IMR-90 (cell line): Measurements from ENCODE around the gene IL36B. TPM values are rescaled to one million over a fixed set of nuclear protein-coding genes. Genes with fewer than 3 reads are reported as not detected.

Source experiments
- ATAC-seq: fragments of 200-7000 bp; cut with Tn5 transposase; 2 replicates; pipeline ENCODE4 v1.9.1; 2020; ENCODE audit warnings: low read depth, mild to moderate bottlenecking, moderate library complexity
- BruUV-seq: library from RNA; stranded (reverse); fragments of 400-500 nt; replicated peaks from 2 replicates; lab custom pipeline; 2021; lab: Mats Ljungman, UMichigan
- CTCF ChIA-PET: fragments of 300-600 bp; formaldehyde crosslinking; extraction: SDS; loops from one replicate; lab custom pipeline; 2021; ENCODE audit warnings: antibody characterized with exemption; lab: Yijun Ruan, JAX
- POLR2A ChIA-PET: fragments of 300-600 bp; sonication (Branson Sonifier 250); formaldehyde crosslinking; loops from one replicate; lab custom pipeline; 2022; ENCODE audit warnings: antibody characterized with exemption; ENCODE audit not compliant: unreplicated experiment; lab: Charles Lee
- DNase-seq: peaks from one replicate; pipeline ENCODE4 v3.0.0; 2013
- H2AFZ ChIP-seq: replicated peaks from 2 replicates; pipeline ENCODE3; 2013; ENCODE audit warnings: low read length, mild to moderate bottlenecking; ENCODE audit not compliant: poor library complexity
- H2AK5ac ChIP-seq: 2 replicates; pipeline ENCODE4 v1.6.1; 2013; ENCODE audit warnings: low read depth, low read length, inconsistent platforms
- H2AK9ac ChIP-seq: replicated peaks from 2 replicates; pipeline ENCODE3; 2013; ENCODE audit warnings: mild to moderate bottlenecking, low read depth, low read length, moderate library complexity; ENCODE audit not compliant: poor library complexity
- H2BK120ac ChIP-seq: 2 replicates; pipeline ENCODE4 v1.6.1; 2013; ENCODE audit warnings: low read depth, low read length, inconsistent platforms
- H2BK15ac ChIP-seq: 3 replicates; pipeline ENCODE4 v1.6.1; 2013; ENCODE audit warnings: low read depth, low read length, inconsistent platforms
- H2BK20ac ChIP-seq: 2 replicates; pipeline ENCODE4 v1.6.1; 2013; ENCODE audit warnings: low read depth, mild to moderate bottlenecking, inconsistent platforms, low read length, moderate library complexity
- H2BK5ac ChIP-seq: 2 replicates; pipeline ENCODE4 v1.6.1; 2013; ENCODE audit warnings: mild to moderate bottlenecking, low read depth, low read length, inconsistent platforms; ENCODE audit not compliant: poor library complexity, severe bottlenecking
- H3K14ac ChIP-seq: replicated peaks from 2 replicates; pipeline ENCODE4 v1.6.1; 2013; ENCODE audit warnings: low read depth, low read length, inconsistent platforms
- H3K18ac ChIP-seq: 2 replicates; pipeline ENCODE4 v1.6.1; 2013; ENCODE audit warnings: low read depth, low read length, control low read depth
- H3K23ac ChIP-seq: 2 replicates; pipeline ENCODE4 v1.6.1; 2013; ENCODE audit warnings: low read depth, low read length, inconsistent platforms
- H3K27ac ChIP-seq: 2 replicates; pipeline ENCODE4 v1.5.1; 2013; ENCODE audit warnings: mild to moderate bottlenecking, control low read depth, low read length; ENCODE audit not compliant: insufficient read depth
- H3K27me3 ChIP-seq: 2 replicates; pipeline ENCODE4 v1.6.1; 2013; ENCODE audit warnings: low read length; ENCODE audit not compliant: control insufficient read depth, insufficient read depth
- H3K36me3 ChIP-seq: 2 replicates; pipeline ENCODE4 v1.6.1; 2013; ENCODE audit warnings: low read length, mixed read lengths; ENCODE audit not compliant: control insufficient read depth, insufficient read depth
- H3K4ac ChIP-seq: 2 replicates; pipeline ENCODE4 v1.6.1; 2013; ENCODE audit warnings: low read depth, low read length, inconsistent platforms
- H3K4me1 ChIP-seq: 2 replicates; pipeline ENCODE4 v1.6.1; 2013; ENCODE audit warnings: low read length, mixed read lengths; ENCODE audit not compliant: control insufficient read depth, insufficient read depth
- H3K4me2 ChIP-seq: 2 replicates; pipeline ENCODE4 v1.6.1; 2013; ENCODE audit warnings: low read depth, mild to moderate bottlenecking, control low read depth, low read length, moderate library complexity
- H3K4me3 ChIP-seq: 2 replicates; pipeline ENCODE4 v1.5.1; 2013; ENCODE audit warnings: low read depth, mild to moderate bottlenecking, control low read depth, low read length, moderate library complexity; ENCODE audit not compliant: insufficient read depth
- H3K56ac ChIP-seq: 2 replicates; pipeline ENCODE4 v1.6.1; 2013; ENCODE audit warnings: low read length, inconsistent platforms; ENCODE audit not compliant: insufficient read depth; ENCODE audit errors: extremely low read depth
- H3K79me1 ChIP-seq, 2 experiments: 2 replicates each; pipeline ENCODE4 v1.6.1; 2013; ENCODE audit warnings: low read length in 2 of 2, inconsistent platforms in 1 of 2, low read depth in 1 of 2
- H3K9ac ChIP-seq: 2 replicates; pipeline ENCODE4 v1.6.1; 2013; ENCODE audit warnings: low read depth, low read length, control low read depth
- H3K9me1 ChIP-seq: 2 replicates; pipeline ENCODE4 v1.6.1; 2013; ENCODE audit warnings: low read length, inconsistent platforms; ENCODE audit not compliant: insufficient read depth
- H3K9me3 ChIP-seq: 2 replicates; pipeline ENCODE4 v1.6.1; 2013; ENCODE audit warnings: low read length; ENCODE audit not compliant: control insufficient read depth, insufficient read depth
- H4K20me1 ChIP-seq: 2 replicates; pipeline ENCODE4 v1.6.1; 2013; ENCODE audit warnings: low read length, inconsistent platforms; ENCODE audit not compliant: insufficient read depth
- H4K5ac ChIP-seq: 2 replicates; pipeline ENCODE4 v1.6.1; 2013; ENCODE audit warnings: mild to moderate bottlenecking, low read depth, low read length, control low read depth
- H4K8ac ChIP-seq, 2 experiments: 2 replicates each; pipeline ENCODE4 v1.6.1; 2013; ENCODE audit warnings: low read depth in 2 of 2, low read length in 2 of 2, control low read depth in 1 of 2, inconsistent platforms in 1 of 2
- H4K91ac ChIP-seq: 2 replicates; pipeline ENCODE4 v1.6.1; 2013; ENCODE audit warnings: low read depth, low read length, inconsistent platforms; ENCODE audit not compliant: insufficient read depth
- BHLHE40 ChIP-seq: fragments of 150-350 bp; IDR thresholded peaks from 2 replicates; pipeline ENCODE4 v1.6.1; 2016; ENCODE audit warnings: mild to moderate bottlenecking, low read depth, low read length
- CEBPB ChIP-seq: IDR thresholded peaks from 2 replicates; pipeline ENCODE4 v1.6.1; 2012; ENCODE audit warnings: low read depth, low read length, improper control_type of control experiment
- CHD1 ChIP-seq: IDR thresholded peaks from 2 replicates; pipeline ENCODE4 v1.6.1; 2012; ENCODE audit warnings: low read depth, low read length, improper control_type of control experiment
- FOS ChIP-seq: fragments of 150-350 bp; IDR thresholded peaks from 2 replicates; pipeline ENCODE4 v1.6.1; 2016; ENCODE audit warnings: low read depth, low read length
- MAFK ChIP-seq: IDR thresholded peaks from 2 replicates; pipeline ENCODE4 v1.6.1; 2012; ENCODE audit warnings: low read depth, low read length, improper control_type of control experiment
- MAZ ChIP-seq: IDR thresholded peaks from 2 replicates; pipeline ENCODE4 v1.6.1; 2012; ENCODE audit warnings: low read depth, mild to moderate bottlenecking, low read length, improper control_type of control experiment, moderate library complexity, borderline replicate concordance
- MXI1 ChIP-seq: IDR thresholded peaks from 2 replicates; pipeline ENCODE4 v1.6.1; 2012; ENCODE audit warnings: low read depth, mild to moderate bottlenecking, low read length, moderate library complexity, borderline replicate concordance
- NFE2L2 ChIP-seq: fragments of 150-350 bp; IDR thresholded peaks from 2 replicates; pipeline ENCODE4 v1.6.1; 2016; ENCODE audit warnings: low read depth, mild to moderate bottlenecking, low read length
- POLR2A ChIP-seq: IDR thresholded peaks from 2 replicates; pipeline ENCODE4 v1.6.1; 2012; ENCODE audit warnings: mild to moderate bottlenecking, low read depth, low read length
- RAD21 ChIP-seq: IDR thresholded peaks from 2 replicates; pipeline ENCODE4 v1.6.1; 2012; ENCODE audit warnings: low read length, improper control_type of control experiment
- RCOR1 ChIP-seq: IDR thresholded peaks from 2 replicates; pipeline ENCODE4 v1.6.1; 2012; ENCODE audit warnings: mild to moderate bottlenecking, low read length, improper control_type of control experiment; ENCODE audit not compliant: insufficient replicate concordance
- RFX5 ChIP-seq: IDR thresholded peaks from 2 replicates; pipeline ENCODE4 v1.8.0; 2012; ENCODE audit warnings: low read depth, mild to moderate bottlenecking, low read length, moderate library complexity
- SMC3 ChIP-seq: fragments of 150-350 bp; IDR thresholded peaks from 2 replicates; pipeline ENCODE4 v1.6.1; 2016; ENCODE audit warnings: low read depth, mild to moderate bottlenecking, antibody characterized with exemption, low read length, moderate library complexity
- WGBS, 2 experiments: methylation state at CpG; one replicate each; pipeline versions ENCODE4 v1.1.5 to v1.1.7; 2013; ENCODE audit warnings: missing lambda C conversion rate in 2 of 2; ENCODE audit not compliant: insufficient read length in 1 of 2; ENCODE audit errors: extremely low coverage in 2 of 2; 5-methylcytosine and 5-hydroxymethylcytosine counted together
- dilution Hi-C: fragments of 300-500 bp; cut with HindIII; formaldehyde crosslinking; loops from one replicate; pipeline ENCODE4 v1.14.3; 2018; ENCODE audit warnings: low sequenced_read_pairs; ENCODE audit not compliant: unreplicated experiment
- in situ Hi-C: fragments of 300-500 bp; cut with MboI; formaldehyde crosslinking; loops from 3 replicates; pipeline ENCODE4 v1.14.3; 2019; ENCODE audit warnings: low sequenced_read_pairs, inconsistent platforms, mixed read lengths
- intact Hi-C: fragments of 100-400 bp; cut with micrococcal nuclease; formaldehyde crosslinking; loops from 2 replicates; pipeline ENCODE4 v1.10.0; 2022
- polyA plus RNA-seq, 3 experiments: library from polyadenylated mRNA; depleted of rRNA; stranded (reverse); fragments of >200 nt; gene quantifications; 2 replicates each; pipeline ENCODE4 v1.2.3, GENCODE V29; 2012; ENCODE audit warnings: low replicate concordance in 1 of 3
- total RNA-seq: library from RNA; depleted of rRNA; stranded (reverse); fragments of >200 nt; gene quantifications from 2 replicates; pipeline ENCODE4 v1.2.3, GENCODE V29; 2012
- TF ChIP-seq, protein P1 (sequence below): fragments of 150-350 bp; IDR thresholded peaks from 2 replicates; pipeline ENCODE4 v1.6.1; 2017; ENCODE audit warnings: mild to moderate bottlenecking, antibody characterized with exemption, low read length, low read depth
- TF ChIP-seq, protein P2 (sequence below): conservative IDR thresholded peaks from 2 replicates; pipeline ENCODE4 v1.5.1; 2012; ENCODE audit warnings: mild to moderate bottlenecking, low read depth, low read length, improper control_type of control experiment
- TF ChIP-seq, protein P3 (sequence below): fragments of 150-350 bp; IDR thresholded peaks from 2 replicates; pipeline ENCODE4 v1.6.1; 2016; ENCODE audit warnings: low read depth, mild to moderate bottlenecking, low read length, moderate library complexity, borderline replicate concordance

The IL36B gene
- total and polyA plus RNA-seq, 2 of the 4 experiments (the other 2 are of a cell fraction), result not detected

DNA sequence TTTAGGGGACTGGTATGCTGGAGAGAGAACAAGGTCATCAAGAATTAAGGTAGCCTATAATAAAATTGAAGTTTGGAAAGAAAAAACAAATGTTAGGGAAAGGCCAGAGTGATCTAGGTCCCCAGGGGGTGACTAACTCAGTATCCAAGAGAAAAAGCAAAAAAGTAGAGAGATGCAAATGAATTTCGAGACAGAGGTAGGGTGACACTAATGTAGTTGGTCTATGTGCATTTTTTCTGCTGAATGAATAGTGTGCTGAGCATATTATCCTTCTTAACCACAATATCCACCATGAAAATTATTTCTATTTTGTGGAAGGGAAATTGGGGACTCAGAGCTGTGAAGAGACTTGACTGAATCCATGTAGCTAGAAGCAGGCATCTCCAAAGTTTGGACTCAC, 37.6 kb downstream of the IL36B start:
- H3K56ac ChIP-seq, result no peak overlapping the region
- ATAC-seq, result no peak
- no CpG with 5 or more reads among the region's 1 CpG for WGBS, 2 experiments
- no peaks in the 10 kb centered on the region for H3K79me1 ChIP-seq
- POLR2A ChIA-PET, result no interaction called here
- H3K4ac ChIP-seq, result no peak overlapping the region
- no peak overlapping the region for H2AK9ac ChIP-seq
- H2AK5ac ChIP-seq, result no peak overlapping the region
- TF ChIP-seq RAD21, result no peak
- TF ChIP-seq SMC3, result no peak
- TF ChIP-seq, protein P1, sequence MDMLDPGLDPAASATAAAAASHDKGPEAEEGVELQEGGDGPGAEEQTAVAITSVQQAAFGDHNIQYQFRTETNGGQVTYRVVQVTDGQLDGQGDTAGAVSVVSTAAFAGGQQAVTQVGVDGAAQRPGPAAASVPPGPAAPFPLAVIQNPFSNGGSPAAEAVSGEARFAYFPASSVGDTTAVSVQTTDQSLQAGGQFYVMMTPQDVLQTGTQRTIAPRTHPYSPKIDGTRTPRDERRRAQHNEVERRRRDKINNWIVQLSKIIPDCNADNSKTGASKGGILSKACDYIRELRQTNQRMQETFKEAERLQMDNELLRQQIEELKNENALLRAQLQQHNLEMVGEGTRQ, result no peak
- TF ChIP-seq FOS, result no peak
- no peak for TF ChIP-seq RCOR1
- TF ChIP-seq MAFK, result no peak
- TF ChIP-seq CHD1, result no peak
- no peak for TF ChIP-seq MAZ
- TF ChIP-seq, protein P2, sequence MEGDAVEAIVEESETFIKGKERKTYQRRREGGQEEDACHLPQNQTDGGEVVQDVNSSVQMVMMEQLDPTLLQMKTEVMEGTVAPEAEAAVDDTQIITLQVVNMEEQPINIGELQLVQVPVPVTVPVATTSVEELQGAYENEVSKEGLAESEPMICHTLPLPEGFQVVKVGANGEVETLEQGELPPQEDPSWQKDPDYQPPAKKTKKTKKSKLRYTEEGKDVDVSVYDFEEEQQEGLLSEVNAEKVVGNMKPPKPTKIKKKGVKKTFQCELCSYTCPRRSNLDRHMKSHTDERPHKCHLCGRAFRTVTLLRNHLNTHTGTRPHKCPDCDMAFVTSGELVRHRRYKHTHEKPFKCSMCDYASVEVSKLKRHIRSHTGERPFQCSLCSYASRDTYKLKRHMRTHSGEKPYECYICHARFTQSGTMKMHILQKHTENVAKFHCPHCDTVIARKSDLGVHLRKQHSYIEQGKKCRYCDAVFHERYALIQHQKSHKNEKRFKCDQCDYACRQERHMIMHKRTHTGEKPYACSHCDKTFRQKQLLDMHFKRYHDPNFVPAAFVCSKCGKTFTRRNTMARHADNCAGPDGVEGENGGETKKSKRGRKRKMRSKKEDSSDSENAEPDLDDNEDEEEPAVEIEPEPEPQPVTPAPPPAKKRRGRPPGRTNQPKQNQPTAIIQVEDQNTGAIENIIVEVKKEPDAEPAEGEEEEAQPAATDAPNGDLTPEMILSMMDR, result no peak
- no peak for TF ChIP-seq POLR2A
- no peak for TF ChIP-seq RFX5
- TF ChIP-seq MXI1, result no peak
- TF ChIP-seq, protein P3, sequence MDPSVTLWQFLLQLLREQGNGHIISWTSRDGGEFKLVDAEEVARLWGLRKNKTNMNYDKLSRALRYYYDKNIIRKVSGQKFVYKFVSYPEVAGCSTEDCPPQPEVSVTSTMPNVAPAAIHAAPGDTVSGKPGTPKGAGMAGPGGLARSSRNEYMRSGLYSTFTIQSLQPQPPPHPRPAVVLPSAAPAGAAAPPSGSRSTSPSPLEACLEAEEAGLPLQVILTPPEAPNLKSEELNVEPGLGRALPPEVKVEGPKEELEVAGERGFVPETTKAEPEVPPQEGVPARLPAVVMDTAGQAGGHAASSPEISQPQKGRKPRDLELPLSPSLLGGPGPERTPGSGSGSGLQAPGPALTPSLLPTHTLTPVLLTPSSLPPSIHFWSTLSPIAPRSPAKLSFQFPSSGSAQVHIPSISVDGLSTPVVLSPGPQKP, result no peak
- TF ChIP-seq NFE2L2, result no peak
- TF ChIP-seq BHLHE40, result no peak
- TF ChIP-seq CEBPB, result no peak
- no peaks in the 10 kb centered on the region for H3K36me3 ChIP-seq
- no peak overlapping the region for H3K14ac ChIP-seq
- no peak overlapping the region for H3K23ac ChIP-seq
- no peak overlapping the region for H2BK5ac ChIP-seq
- no peak for DNase-seq
- H3K4me1 ChIP-seq, result no peaks in the 10 kb centered on the region
- no peak overlapping the region for H4K91ac ChIP-seq
- intact Hi-C loops, result no loop called here
- no peaks in the 10 kb centered on the region for H3K9me1 ChIP-seq
- no peak overlapping the region for H3K9ac ChIP-seq
- no peak overlapping the region for H4K8ac ChIP-seq
- in situ Hi-C loops, result no loop called here
- peaks cover 2% of the 10 kb centered on the region for H3K27me3 ChIP-seq
- H3K27ac ChIP-seq, result no peak overlapping the region
- dilution Hi-C loops, result no loop called here
- no peak overlapping the region for H4K5ac ChIP-seq
- BruUV-seq, result no TSS peak
- CTCF ChIA-PET, result no interaction called here
- no peak overlapping the region for H3K4me3 ChIP-seq
- H2BK20ac ChIP-seq, result no peak overlapping the region
- H2BK120ac ChIP-seq, result no peak overlapping the region
- no peak overlapping the region for H2AFZ ChIP-seq
- no peaks in the 10 kb centered on the region for H4K20me1 ChIP-seq
- no peak overlapping the region for H2BK15ac ChIP-seq
- H3K18ac ChIP-seq, result no peak overlapping the region
- H3K4me2 ChIP-seq, result no peak overlapping the region
- no peaks in the 10 kb centered on the region for H3K9me3 ChIP-seq
